Measurements from ENCODE around the gene GRAMD2B.
"Not testable (repeated sequence)": the region's sequence is repeated elsewhere in the genome, so short reads cannot be mapped to it uniquely, and the experiment has no call there.

GRAMD2B gene

GRCh38 chr5:126514558-126515141 is 91.4 kb downstream of the GRAMD2B start:
- no peak for DNase-seq

- no peak for DNase-seq
Measured at GRCh38 chr5:126515337-126515736, 92.1 kb downstream of the GRAMD2B start.

GRCh38 chr5:126516133-126516532 is 92.9 kb downstream of the GRAMD2B start:
- peak; percentile 12 for DNase-seq

DNA sequence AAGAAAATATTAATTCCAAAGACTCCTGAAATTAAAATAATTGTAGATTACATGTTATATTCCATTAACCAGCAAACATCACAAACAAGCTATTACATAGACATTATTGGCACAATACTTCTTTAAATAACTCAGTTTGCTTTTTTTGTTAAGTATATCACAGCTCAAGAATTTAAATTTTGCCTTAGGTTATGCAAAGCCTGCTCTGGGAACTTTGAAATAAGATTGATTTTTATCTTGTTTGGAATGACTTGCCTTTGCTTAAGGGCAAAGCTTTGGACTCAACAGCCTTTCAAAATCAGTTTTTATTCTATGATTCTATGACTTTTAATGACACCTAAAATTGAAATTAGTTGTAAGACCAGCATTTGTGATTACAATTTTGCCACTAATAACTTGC is 93.6 kb downstream of the GRAMD2B start:
- no peak for DNase-seq

DNA sequence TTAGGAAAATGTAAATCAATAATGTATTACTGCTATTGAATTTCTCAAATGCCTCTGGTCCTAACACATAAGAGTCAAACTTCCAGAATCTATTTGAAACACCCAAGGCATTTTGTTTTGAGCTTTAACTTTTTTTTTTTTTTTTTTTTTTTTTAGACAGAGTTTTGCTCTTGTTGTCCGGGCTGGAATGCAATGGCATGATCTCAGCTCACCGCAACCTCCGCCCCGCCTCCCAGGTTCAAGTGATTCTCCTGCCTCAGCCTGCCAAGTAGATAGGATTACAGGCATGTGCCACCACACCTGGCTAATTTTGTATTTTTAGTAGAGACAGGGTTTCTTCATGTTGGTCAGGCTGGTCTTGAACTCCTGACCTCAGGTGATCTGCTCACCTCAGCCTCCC is 96.0 kb downstream of the GRAMD2B start:
- not testable (repeated sequence) for DNase-seq

DNA sequence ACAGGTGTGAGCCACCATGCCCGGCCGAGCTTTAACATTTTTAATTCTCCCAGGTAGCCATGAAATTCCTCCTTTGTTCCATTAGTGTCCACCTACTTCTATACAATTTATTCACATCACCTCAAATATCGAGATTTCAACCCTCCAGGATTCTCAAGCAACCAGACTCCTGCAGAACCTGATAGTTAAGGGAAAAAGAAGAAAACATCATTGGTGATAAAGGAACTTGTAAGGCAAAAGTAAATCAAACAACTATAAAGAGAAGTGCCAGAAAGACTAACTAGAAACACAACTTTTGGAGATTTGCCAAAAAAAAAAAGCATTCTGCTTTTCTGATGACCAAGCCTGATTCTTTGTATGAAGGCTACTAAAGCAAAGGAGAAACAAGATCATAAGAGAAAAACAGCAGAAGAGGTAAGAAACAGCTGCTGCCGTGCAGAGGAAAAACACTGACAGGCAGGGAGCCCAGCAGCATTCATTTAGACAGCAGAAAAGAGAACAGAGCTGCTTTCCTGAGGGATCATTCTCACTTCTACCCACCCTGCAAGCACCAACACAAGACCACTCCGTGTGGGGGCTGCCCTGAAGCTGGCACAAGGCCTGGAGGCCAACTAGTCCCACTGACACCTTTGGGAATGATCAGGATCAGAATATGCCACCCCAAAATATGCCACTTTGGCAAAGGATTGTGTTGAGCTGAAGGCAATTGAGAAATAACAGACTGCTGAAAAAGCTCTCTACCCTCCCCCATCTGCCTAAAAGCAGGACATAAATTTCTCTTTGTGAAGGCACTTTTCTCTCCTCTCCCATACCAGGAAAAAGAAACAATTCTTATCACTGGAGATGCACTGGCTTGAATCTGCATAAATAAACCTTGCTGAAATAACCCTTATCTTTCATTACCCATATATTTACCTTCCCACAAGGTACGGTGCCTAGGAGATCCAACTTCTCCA is 96.7 kb downstream of the GRAMD2B start:
- DNase-seq, result peak; percentile 31

DNA sequence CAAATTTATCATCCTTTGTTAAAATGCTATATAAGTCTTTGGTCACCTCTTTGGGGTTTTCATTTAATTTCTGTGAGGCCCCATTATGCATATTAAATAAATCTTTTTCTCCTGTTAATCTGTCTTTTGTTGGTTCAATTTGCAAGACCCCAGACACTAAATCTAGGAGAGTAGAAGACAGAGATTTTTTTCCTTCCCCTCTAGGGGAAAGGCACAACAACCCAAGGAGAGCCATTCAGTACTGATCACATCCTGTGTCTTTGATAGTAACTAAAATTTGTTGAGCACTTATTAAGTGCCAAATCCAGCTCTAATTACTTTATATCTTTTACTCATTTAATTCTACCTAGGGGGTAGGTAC is 97.4 kb downstream of the GRAMD2B start:
- no peak for DNase-seq

DNA sequence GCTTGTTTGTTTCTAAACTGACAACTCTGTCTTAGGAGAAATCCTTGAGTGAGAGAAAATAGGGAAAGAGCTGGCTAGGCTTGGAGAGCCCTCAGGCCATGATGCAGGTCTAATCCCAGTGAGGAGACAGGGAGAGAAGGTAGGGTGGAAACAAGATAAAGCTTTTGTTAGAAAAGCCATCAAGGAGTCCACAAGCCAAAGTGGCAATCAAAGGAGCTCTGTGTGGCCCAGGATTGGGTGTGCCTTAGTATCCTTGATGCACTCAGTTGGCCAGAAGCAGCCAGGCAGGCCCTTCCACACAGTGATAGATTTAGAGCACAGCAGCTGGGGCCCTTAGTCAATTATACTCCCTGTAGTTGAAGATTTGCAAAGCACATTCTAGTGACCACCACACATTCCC is 97.9 kb downstream of the GRAMD2B start:
- DNase-seq, result no peak

GRCh38 chr5:126523818-126524510 is 100.8 kb downstream of the GRAMD2B start:
- no peak for DNase-seq

GRCh38 chr5:126525630-126526245 is 102.5 kb downstream of the GRAMD2B start:
- DNase-seq, result no peak

GRCh38 chr5:126526493-126526892 is 103.3 kb downstream of the GRAMD2B start:
- no peak for DNase-seq

DNA sequence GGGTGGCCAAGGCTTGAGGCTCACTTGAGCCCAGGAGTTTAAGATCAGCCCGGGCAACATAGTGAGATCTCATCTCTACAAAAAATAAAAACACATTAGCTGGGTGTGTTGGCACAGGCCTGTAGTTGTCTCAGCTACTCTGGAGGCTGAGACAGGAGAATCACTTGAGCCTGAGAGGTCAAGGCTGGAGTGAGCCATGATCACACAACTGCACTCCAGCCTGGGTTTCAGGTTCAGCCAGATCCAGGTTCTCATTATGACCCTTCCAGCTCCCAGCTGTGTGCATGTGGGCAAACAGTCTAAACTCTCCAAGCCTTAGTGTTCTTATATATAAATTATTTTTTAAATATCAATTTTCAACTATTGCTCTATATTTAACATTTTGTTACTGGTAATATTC is 103.9 kb downstream of the GRAMD2B start:
- DNase-seq, result no peak

DNA sequence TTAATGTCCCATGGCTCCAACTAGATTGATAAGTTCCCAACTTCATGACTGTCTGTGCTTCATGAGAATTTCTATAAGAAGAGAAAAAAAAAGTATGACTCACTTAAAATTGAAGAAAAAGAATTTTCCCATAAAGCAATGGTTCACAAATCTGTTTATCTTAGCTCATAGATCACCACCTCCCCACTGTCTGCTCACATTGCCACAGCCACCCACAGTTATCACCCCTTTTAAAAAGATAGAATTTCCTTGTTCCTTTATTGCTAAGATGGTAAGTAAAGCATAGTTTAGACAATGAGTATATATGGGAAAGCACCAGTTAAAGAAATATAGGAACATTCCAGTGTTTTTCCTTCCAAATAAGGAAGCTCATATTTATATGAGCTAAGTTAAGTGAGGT is 104.7 kb downstream of the GRAMD2B start:
- peak; percentile 49 for DNase-seq

GRCh38 chr5:126531543-126532120 is 108.4 kb downstream of the GRAMD2B start:
- DNase-seq, result peak; percentile 19

DNA sequence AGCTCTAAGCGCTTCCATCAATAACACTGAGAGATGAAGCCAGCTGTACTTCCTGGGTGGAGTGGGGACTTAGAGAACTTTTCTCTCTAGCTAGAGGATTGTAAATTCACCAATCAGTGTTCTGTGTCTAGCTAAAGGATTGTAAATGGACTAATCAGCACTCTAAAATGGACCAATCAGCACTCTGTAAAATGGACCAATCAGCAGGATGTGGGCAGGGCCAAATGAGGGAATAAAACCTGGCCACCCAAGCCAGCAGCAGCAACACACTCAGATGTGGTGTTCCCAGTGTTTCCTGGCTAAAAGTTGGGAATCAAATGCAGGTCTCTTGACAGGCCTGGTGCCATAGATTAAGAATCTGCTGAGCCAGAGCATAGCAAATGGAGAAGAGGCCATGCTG is 111.3 kb downstream of the GRAMD2B start:
- DNase-seq, result no peak

GRCh38 chr5:126535856-126536545 is 112.8 kb downstream of the GRAMD2B start:
- DNase-seq, result no peak

- no peak for DNase-seq
Measured at GRCh38 chr5:126536874-126537273, 113.7 kb downstream of the GRAMD2B start.

GRCh38 chr5:126538579-126538978 is 115.4 kb downstream of the GRAMD2B start:
- DNase-seq, result no peak

GRCh38 chr5:126540631-126541030 is 117.4 kb downstream of the GRAMD2B start:
- DNase-seq, result no peak

- no peak for DNase-seq
Measured at GRCh38 chr5:126542441-126542840, 119.2 kb downstream of the GRAMD2B start.

- DNase-seq, result no peak
Measured at GRCh38 chr5:126543009-126543408, 119.8 kb downstream of the GRAMD2B start.

DNA sequence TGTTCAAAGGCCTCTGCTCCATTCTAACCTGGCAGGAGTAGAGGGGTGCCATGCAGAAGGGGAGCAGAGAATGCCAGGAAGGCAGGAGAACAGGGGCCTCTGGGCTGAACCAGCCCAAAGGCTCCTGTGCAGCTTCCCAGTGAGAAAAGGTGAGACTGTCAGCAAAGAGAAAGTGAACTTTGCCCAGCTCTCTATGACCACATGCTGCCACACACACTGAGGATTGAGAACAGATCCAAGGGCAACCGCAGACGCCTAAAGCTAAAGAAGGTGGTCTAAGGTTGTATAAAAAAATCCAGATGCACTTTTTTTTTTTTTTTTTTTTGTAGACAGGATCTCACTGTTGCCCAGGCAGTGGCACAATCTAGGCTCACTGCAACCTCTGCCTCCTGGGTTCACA is 120.5 kb downstream of the GRAMD2B start:
- DNase-seq, result no peak
